ENCODE results near the gene ABCC4.

ABCC4 gene

DNA sequence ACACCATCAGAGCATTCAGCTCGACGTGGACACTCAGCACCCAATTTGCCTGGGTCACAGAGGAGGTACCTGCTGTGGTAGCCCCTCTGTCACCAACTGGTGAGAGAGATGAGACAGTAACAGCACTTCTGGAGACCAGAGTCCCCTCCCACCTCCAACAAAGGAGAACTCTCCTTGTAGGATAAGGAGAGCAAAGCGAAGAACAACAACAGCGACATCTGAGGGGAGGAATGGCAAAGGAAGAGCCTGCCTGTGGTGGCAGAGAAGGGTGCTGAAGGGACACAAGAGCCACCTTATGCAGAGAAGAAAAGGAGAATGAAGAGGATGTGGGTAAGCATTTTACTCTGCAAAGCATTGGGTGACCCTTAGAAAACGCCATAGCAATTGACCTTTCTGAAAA is 167.8 kb downstream of the ABCC4 start:
- no peak for DNase-seq (ENCODE audit: low read depth, low spot score)
- in situ Hi-C loops (cut with HindIII; ENCODE audit: low sequenced_read_pairs), result no loop called here
- TF ChIP-seq, protein P1, sequence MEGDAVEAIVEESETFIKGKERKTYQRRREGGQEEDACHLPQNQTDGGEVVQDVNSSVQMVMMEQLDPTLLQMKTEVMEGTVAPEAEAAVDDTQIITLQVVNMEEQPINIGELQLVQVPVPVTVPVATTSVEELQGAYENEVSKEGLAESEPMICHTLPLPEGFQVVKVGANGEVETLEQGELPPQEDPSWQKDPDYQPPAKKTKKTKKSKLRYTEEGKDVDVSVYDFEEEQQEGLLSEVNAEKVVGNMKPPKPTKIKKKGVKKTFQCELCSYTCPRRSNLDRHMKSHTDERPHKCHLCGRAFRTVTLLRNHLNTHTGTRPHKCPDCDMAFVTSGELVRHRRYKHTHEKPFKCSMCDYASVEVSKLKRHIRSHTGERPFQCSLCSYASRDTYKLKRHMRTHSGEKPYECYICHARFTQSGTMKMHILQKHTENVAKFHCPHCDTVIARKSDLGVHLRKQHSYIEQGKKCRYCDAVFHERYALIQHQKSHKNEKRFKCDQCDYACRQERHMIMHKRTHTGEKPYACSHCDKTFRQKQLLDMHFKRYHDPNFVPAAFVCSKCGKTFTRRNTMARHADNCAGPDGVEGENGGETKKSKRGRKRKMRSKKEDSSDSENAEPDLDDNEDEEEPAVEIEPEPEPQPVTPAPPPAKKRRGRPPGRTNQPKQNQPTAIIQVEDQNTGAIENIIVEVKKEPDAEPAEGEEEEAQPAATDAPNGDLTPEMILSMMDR (IDR thresholded peaks at IDR 0.05; ENCODE audit: low read depth, low read length), result no peak
- no peak overlapping the region for H3K4me3 ChIP-seq (ENCODE audit: low read depth, low read length)

DNA sequence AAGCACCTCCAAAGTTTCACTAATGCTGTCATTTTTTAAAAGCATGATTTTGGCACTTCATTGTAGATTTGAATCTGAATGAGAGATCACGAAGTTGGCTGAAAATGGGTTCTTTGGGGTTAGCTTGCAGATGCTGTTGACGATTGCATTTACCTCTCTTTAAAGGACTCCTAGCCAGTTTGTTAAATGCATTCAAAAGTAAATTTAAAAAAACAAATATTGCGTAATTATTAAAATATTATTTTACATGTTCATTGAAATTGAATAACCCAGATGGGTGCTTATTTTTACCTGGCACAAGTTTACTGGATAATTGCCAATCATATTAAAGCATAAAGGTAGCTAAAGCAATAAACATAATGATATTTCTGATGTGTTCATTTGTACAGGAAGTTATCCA is 172.2 kb downstream of the ABCC4 start:
- no peak for DNase-seq (ENCODE audit: low read depth, low spot score)
- TF ChIP-seq, protein P1 (IDR thresholded peaks at IDR 0.05; ENCODE audit: low read depth, low read length), result no peak
- H3K4me3 ChIP-seq (ENCODE audit: low read depth, low read length), result no peak overlapping the region
- in situ Hi-C loops (cut with HindIII; ENCODE audit: low sequenced_read_pairs), result no loop called here

DNA sequence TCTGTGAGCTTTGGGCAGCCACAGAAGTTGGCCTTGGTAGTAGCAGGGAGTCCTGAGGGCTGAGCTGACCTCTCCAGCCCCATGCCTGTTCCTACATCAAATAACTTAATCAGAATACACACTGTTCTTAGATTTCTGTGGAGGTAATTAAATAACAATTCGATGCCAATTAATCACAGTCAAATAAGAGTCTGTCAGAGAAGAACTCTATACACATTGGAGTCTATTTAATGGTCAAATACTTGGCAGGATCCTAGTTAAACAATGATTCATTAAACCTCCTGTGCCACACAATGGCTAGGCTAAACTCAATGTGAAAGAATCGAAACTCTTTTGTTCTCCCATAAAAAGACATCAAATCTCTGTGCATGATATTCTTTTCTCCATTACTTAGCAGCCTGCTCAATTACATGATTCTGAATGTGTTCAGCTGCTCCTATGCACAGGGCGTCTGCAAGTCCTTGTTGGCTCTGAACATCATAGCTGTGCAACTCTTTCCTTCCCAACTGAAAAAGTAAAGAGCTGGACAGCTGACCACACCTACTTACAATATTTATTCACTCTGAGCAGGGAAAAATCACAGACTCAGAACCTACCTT is 173.1 kb downstream of the ABCC4 start:
- in situ Hi-C loops (cut with HindIII; ENCODE audit: low sequenced_read_pairs), result no loop called here
- H3K4me3 ChIP-seq (ENCODE audit: low read depth, low read length), result no peak overlapping the region
- TF ChIP-seq, protein P1 (IDR thresholded peaks at IDR 0.05; ENCODE audit: low read depth, low read length), result no peak
- peak; percentile 54 for DNase-seq (ENCODE audit: low read depth, low spot score)

DNA sequence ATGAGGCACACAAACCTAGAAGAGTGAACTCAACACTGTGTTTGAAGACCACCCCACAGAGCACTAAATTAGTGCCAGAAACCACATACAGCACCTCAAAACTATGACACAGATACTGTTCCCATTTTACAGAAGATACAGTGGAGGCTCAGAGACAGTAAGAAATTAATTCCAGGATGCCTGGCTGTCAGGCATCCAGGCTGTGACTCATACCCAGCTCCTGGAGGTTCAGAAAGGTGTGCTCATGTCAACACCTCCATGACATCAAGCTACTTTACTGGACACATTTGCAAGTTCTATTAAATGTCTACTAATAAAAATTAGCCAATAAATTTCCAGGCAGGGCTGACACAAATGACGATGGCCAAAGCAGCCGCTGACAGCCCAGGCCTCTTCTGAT is 176.3 kb downstream of the ABCC4 start:
- DNase-seq (ENCODE audit: low read depth, low spot score), result no peak
- TF ChIP-seq, protein P1 (IDR thresholded peaks at IDR 0.05; ENCODE audit: low read depth, low read length), result no peak
- no peak overlapping the region for H3K4me3 ChIP-seq (ENCODE audit: low read depth, low read length)
- in situ Hi-C loops (cut with HindIII; ENCODE audit: low sequenced_read_pairs), result no loop called here

DNA sequence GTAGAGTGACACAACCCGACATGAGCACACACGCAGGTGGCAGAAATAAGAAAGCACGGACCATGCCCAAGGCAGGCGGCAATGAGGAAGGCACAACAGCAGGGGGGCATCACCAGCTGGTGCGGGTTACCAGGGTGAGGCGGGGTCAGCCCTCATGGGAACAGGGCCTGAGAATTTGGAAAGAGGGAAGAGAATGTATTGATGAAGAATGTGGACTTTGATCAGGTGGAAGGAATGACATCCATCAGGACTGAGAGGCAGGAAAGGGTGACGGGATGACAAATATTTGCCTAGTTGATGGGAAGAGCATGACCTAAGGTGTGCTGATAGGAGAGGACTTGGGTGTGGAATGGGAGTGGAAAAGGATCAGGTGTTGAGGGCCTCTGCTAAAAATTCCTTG is 177.5 kb downstream of the ABCC4 start:
- TF ChIP-seq, protein P1 (IDR thresholded peaks at IDR 0.05; ENCODE audit: low read depth, low read length), result no peak
- in situ Hi-C loops (cut with HindIII; ENCODE audit: low sequenced_read_pairs), result no loop called here
- DNase-seq (ENCODE audit: low read depth, low spot score), result no peak
- H3K4me3 ChIP-seq (ENCODE audit: low read depth, low read length), result no peak overlapping the region

DNA sequence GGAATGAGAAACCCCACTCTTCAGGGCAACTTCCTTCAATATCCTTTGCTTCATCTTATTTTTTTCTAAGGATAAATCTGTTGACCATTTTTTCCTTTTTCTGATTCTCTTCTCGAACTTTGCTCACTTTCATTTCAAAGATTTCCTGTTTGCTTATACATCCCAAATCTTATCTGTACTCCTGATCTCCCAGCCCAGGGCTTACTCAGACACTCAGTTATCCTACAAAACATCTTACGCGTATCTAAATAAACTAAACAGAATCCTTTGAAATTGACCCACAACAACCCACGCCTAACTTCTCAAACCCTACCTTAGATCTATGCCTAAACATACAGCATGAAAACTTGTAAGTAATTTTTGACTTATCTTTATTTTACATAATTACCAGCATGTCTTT is 179.2 kb downstream of the ABCC4 start:
- in situ Hi-C loops (cut with HindIII; ENCODE audit: low sequenced_read_pairs), result no loop called here
- TF ChIP-seq, protein P1 (IDR thresholded peaks at IDR 0.05; ENCODE audit: low read depth, low read length), result no peak
- H3K4me3 ChIP-seq (ENCODE audit: low read depth, low read length), result no peak overlapping the region
- no peak for DNase-seq (ENCODE audit: low read depth, low spot score)

DNA sequence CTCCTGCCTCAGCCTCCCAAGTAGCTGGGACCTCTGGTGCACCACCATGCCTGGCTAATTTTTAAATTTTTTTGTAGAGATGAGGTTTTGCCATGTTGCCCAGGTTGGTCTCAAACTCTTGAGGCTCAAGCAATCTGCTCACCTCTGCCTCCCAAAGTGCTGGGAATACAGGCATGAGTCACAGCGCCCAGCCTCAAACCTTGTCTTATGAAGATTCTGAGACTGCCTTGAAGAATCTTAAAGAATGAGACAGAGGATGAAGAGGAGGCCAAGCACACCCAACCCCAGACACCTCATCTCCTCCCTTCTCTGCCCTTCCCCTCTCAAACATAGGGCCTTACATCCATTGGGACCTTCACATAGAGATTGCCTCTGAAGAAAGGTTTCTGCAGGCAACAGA is 179.7 kb downstream of the ABCC4 start:
- TF ChIP-seq, protein P1 (IDR thresholded peaks at IDR 0.05; ENCODE audit: low read depth, low read length), result no peak
- in situ Hi-C loops (cut with HindIII; ENCODE audit: low sequenced_read_pairs), result no loop called here
- H3K4me3 ChIP-seq (ENCODE audit: low read depth, low read length), result no peak overlapping the region
- DNase-seq (ENCODE audit: low read depth, low spot score), result no peak

Data from astrocyte of the spinal cord (primary cell).